Thoracic aorta (tissue), 2 donors: ENCODE measurements around the gene CLDN10. TPM values are rescaled to one million over a fixed set of nuclear protein-coding genes. Genes with fewer than 3 reads are reported as not detected.
"Not testable (repeated sequence)": the region's sequence is repeated elsewhere in the genome, so short reads cannot be mapped to it uniquely, and the experiment has no call there.

Experiments
- ATAC-seq: fragments of 150-250 bp; one replicate; pipeline ENCODE4 v1.8.0; 2017; ENCODE audit warnings: low read depth; ENCODE audit not compliant: insufficient number of reproducible peaks, low FRiP score
- DNase-seq: peaks from one replicate; pipeline ENCODE4 v3.0.0-alpha.2; 2020; ENCODE audit warnings: low spot score
- H3K27ac ChIP-seq, 2 donors: fragments of 200-600 bp; sonication (generic); 1 replicate in 1 of 2; 2 replicates in 1 of 2; pipeline ENCODE4 v1.5.1; 2016; ENCODE audit warnings: mild to moderate bottlenecking in 2 of 2, moderate library complexity in 2 of 2
- H3K27me3 ChIP-seq: fragments of 200-600 bp; sonication (generic); replicated peaks from 2 replicates; pipeline ENCODE4 v1.6.0; 2016; ENCODE audit warnings: mild to moderate bottlenecking; ENCODE audit not compliant: insufficient read depth
- H3K36me3 ChIP-seq: fragments of 200-600 bp; sonication (generic); one replicate; pipeline ENCODE4 v1.5.1; 2016
- H3K4me1 ChIP-seq, 2 donors: fragments of 200-600 bp; sonication (generic); 1 replicate in 1 of 2; 2 replicates in 1 of 2; pipeline versions ENCODE4 v1.5.1 to v1.6.0; 2016; ENCODE audit warnings: low read depth in 2 of 2, mild to moderate bottlenecking in 1 of 2; ENCODE audit not compliant: control insufficient read depth in 1 of 2
- H3K4me3 ChIP-seq: fragments of 200-600 bp; sonication (generic); 2 replicates; pipeline ENCODE4 v1.5.1; 2016; ENCODE audit warnings: mild to moderate bottlenecking
- H3K9me3 ChIP-seq: fragments of 200-600 bp; sonication (generic); 2 replicates; pipeline ENCODE4 v1.5.1; 2016
- total RNA-seq, 2 donors: library from RNA; depleted of rRNA; stranded (reverse); fragments of >200 nt; gene quantifications; one replicate each; pipeline versions ENCODE4 v1.1.0 to v1.2.3, GENCODE V29; 2016
- TF ChIP-seq, protein P1 (sequence below): fragments of 200-600 bp; sonication (generic); IDR thresholded peaks from one replicate; pipeline ENCODE4 v1.5.1; 2019; ENCODE audit warnings: antibody characterized with exemption

Gene CLDN10
- total RNA-seq, 2 donors from 2014 or later, result not detected

DNA sequence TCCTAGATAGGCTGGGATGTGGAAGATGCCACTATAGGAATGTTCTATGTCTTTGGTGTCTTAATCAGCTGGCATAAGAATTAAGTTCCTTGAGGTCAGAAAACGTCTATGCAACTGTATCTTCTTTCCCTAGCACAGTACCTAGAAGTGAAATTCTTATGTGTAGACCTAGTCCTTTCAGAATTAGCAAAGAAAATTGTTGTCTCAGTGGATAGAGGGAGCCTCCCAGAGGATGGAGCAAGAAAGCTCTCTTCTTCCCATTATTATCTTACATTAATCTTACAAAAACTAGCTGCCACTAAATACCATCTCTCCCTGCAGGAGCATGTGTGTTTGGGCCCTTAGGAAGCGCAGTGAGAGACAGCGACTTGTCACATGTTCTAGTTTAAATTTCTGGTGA lies 11.6 kb downstream of the CLDN10 start:
- Histone ChIP-seq H3K27ac (no peak overlapping the region), H3K36me3 (no peaks in the 10 kb centered on the region), H3K9me3 (no peaks in the 10 kb centered on the region), H3K4me3 (no peak overlapping the region), H3K27me3 (no peaks in the 10 kb centered on the region), H3K4me1 (no peaks in the 10 kb centered on the region)
- ATAC-seq, result no peak
- TF ChIP-seq, protein P1, sequence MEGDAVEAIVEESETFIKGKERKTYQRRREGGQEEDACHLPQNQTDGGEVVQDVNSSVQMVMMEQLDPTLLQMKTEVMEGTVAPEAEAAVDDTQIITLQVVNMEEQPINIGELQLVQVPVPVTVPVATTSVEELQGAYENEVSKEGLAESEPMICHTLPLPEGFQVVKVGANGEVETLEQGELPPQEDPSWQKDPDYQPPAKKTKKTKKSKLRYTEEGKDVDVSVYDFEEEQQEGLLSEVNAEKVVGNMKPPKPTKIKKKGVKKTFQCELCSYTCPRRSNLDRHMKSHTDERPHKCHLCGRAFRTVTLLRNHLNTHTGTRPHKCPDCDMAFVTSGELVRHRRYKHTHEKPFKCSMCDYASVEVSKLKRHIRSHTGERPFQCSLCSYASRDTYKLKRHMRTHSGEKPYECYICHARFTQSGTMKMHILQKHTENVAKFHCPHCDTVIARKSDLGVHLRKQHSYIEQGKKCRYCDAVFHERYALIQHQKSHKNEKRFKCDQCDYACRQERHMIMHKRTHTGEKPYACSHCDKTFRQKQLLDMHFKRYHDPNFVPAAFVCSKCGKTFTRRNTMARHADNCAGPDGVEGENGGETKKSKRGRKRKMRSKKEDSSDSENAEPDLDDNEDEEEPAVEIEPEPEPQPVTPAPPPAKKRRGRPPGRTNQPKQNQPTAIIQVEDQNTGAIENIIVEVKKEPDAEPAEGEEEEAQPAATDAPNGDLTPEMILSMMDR, result no peak
- DNase-seq, result no peak

DNA sequence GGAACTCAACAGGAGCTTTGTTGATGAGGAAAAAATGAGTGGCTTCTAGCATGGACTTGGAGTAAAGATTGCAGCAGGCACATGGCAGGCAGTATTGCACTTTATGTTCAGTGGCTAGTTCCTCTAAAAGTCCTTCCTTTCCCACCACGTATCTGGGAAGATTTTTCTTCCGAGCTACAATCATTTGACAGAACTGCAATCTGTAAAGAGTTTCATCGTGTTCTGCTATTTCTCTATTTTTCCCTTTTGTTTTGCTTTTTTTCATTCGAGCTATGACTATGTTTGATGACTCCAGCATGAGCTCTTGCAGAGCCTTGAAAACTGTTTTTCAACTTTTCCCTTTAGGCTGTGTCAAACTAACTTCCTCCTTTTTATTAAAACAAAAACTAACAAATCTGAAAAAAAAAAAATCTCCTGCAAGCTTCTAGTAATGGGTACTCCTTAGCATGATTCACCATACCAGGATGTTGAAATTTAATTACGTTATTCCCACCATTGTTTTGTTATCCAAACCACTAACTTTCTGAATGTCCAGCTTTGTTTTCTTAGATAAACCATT lies 12.3 kb downstream of the CLDN10 start:
- Histone ChIP-seq H3K9me3 (no peaks in the 10 kb centered on the region), H3K36me3 (no peaks in the 10 kb centered on the region), H3K4me3 (no peak overlapping the region), H3K4me1 (no peaks in the 10 kb centered on the region), H3K27me3 (no peaks in the 10 kb centered on the region), H3K27ac (no peak overlapping the region)
- ATAC-seq (no peak), DNase-seq (no peak)
- TF ChIP-seq, protein P1, result no peak

DNA sequence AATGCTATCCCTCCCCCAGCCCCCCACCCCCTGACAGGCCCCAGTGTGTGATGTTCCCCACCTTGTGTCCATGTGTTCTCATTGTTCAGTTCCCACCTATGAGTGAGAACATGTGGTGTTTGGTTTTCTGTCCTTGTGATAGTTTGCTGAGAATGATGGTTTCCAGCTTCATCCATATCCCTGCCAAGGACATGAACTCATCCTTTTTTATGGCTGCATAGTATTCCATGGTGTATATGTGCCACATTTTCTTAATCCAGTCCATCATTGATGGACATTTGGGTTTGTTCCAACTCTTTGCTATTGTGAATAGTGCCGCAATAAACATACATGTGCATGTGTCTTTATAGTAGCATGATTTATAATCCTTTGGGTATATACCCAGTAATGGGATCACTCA lies 13.2 kb downstream of the CLDN10 start:
- DNase-seq, H3K4me3 ChIP-seq, ATAC-seq, H3K4me1 ChIP-seq, H3K36me3 ChIP-seq, H3K27ac ChIP-seq, H3K9me3 ChIP-seq, H3K27me3 ChIP-seq: not testable (repeated sequence)

DNA sequence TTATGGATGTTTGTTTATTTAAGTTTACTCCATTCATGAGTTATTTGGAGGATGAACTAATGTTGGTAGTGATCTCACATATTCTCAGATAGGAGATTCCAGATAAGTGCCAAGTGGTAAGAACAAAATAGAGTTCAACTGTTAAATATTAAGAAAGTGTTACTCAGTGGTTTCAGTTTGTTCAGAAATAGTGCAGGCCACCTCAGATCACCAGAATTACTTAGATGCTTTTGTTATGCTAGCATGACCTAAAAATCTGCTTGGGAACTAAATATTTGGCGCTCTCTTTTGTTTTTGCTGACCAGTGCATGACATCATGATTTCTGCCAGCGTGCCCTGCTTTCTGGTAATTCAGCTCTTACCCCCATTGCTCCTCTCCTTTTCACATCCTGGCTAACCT lies 15.6 kb downstream of the CLDN10 start:
- Histone ChIP-seq H3K27me3 (no peaks in the 10 kb centered on the region), H3K9me3 (no peaks in the 10 kb centered on the region), H3K4me3 (no peak overlapping the region), H3K27ac (no peak overlapping the region), H3K36me3 (no peaks in the 10 kb centered on the region), H3K4me1 (no peaks in the 10 kb centered on the region)
- TF ChIP-seq, protein P1, result no peak
- ATAC-seq (no peak), DNase-seq (no peak)

DNA sequence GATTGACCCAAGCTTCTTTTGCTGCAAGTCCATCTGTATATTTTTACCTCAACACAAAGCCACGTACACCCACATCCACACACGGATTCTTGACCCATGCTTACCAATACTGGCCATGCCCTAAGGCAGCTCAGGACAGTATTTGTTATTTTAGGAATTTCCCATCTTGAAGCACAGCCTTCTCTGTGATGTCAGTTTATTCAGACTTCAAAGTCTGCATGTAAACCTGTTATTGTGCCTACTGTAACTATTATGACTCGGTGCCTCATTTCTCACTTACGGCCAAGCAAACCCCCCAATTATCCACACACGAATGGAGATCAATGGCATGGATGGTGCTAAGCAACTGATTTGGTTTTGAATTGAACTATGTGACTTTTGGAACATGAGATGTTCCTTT lies 17.5 kb downstream of the CLDN10 start:
- H3K27ac ChIP-seq, result no peak overlapping the region
- no peaks in the 10 kb centered on the region for H3K27me3 ChIP-seq
- no peaks in the 10 kb centered on the region for H3K4me1 ChIP-seq
- H3K4me3 ChIP-seq, result no peak overlapping the region
- H3K9me3 ChIP-seq, result no peaks in the 10 kb centered on the region
- no peaks in the 10 kb centered on the region for H3K36me3 ChIP-seq
- TF ChIP-seq, protein P1, result no peak
- no peak for DNase-seq
- ATAC-seq, result no peak

DNA sequence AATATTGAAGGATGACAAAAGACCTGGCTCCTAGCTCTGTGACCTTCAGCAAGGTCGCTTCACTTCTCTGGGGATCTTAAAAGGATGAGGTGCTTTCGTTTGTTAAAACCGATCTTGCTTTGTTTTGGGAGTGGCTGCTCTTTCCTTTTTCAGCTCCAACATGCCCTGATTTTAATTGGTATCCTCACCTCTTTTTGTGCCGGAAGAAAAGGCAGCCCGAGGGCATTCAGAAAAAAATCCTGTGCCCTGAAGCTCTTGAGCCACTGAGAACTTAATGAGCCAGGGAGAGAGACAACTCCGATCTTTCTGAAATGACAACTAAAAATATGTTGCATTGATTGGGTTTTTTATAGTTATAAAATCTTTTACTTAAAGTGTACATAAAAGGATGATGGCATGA lies 19.4 kb downstream of the CLDN10 start:
- ATAC-seq (no peak), DNase-seq (no peak)
- Histone ChIP-seq H3K4me3 (no peak overlapping the region), H3K27me3 (no peaks in the 10 kb centered on the region), H3K9me3 (no peaks in the 10 kb centered on the region), H3K4me1 (no peaks in the 10 kb centered on the region), H3K27ac (no peak overlapping the region), H3K36me3 (no peaks in the 10 kb centered on the region)
- TF ChIP-seq, protein P1, result no peak
